Raji (cell line): ENCODE data around the gene IMP4.

Experiments
- POLR2A ChIP-seq: IDR thresholded peaks from 2 replicates; pipeline ENCODE4 v1.6.1; 2011; ENCODE audit warnings: low read depth, low read length, control low read depth; ENCODE audit not compliant: insufficient read depth

Gene IMP4

GRCh38 chr2:130391058-130391871, 48.6 kb downstream of the IMP4 start:
- no peak for TF ChIP-seq POLR2A

- TF ChIP-seq POLR2A: no peak
Measured at GRCh38 chr2:130391872-130392670, 49.4 kb downstream of the IMP4 start.

GRCh38 chr2:130393318-130393910, 50.7 kb downstream of the IMP4 start:
- no peak for TF ChIP-seq POLR2A
